ENCODE results near the gene SOWAHD.
"Not testable (repeated sequence)": the region's sequence is repeated elsewhere in the genome, so short reads cannot be mapped to it uniquely, and the experiment has no call there.

The SOWAHD gene, protein sequence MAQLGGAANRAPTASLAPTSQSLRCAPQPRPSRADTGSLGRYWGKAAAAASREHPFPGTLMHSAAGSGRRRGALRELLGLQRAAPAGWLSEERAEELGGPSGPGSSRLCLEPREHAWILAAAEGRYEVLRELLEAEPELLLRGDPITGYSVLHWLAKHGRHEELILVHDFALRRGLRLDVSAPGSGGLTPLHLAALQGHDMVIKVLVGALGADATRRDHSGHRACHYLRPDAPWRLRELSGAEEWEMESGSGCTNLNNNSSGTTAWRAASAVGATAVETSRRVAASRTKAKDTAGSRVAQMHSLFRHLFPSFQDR

DNA sequence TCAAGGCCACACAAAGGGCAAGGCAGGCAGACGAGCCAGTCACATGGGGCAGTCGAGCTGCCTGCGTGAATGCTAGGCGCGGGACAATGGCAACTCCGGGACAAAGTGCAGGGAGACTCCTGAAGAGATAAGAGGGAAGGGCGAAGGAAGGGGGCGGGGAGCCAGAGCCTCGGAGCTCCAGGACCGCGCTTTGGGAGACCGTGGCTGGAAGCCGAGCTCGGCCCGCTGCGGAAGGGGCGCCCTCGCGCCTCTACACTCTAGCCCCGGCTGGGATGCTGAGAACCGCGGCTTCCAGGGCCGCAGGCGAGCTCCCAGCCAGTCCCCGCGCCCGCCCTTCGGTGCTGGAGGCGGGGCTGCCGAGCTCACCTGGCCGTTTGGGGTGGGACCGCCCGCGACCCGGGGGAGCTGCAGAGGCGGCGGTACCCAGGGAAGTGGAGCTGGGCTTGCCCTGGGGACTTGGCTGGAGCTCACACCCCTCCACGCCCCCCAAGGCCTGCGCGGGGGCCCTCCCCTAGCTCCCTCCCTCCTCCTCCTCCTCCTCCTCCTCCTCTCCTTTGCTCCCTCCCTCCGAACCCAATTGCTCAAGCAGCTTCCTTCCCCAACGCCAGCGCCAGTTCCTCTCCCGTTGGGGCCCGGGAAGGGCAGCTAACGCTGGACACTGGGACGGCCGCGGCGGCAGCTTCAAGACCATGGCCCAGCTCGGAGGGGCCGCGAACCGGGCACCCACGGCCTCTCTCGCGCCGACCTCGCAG lies at the start of gene SOWAHD:
Gene SOWAHD, plus strand, starts transcription at position 610 of the 752 bp plus-strand sequence. Its CDS starts 80 bp downstream, at position 690.
- no peak for DNase-seq

DNA sequence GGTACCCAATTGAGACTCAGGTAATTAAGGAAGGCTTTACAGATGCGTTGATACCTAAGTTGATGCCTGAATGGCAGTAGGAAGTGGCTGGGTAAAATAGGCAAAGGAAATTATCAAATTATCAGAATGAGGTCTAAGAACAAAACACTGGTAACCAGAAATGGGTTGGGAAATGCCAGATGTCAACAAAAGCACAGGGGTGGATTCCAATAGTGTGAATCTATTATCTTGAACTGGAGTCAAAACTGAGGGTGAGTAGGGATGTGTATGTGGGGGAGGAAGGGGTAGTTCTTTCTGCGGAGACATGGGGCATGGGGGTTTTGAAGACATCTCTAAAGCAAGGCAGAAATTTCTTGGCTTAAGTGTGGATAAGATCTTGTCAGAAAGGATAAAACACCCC lies 49.5 kb upstream of the SOWAHD start:
- DNase-seq, result no peak

DNA sequence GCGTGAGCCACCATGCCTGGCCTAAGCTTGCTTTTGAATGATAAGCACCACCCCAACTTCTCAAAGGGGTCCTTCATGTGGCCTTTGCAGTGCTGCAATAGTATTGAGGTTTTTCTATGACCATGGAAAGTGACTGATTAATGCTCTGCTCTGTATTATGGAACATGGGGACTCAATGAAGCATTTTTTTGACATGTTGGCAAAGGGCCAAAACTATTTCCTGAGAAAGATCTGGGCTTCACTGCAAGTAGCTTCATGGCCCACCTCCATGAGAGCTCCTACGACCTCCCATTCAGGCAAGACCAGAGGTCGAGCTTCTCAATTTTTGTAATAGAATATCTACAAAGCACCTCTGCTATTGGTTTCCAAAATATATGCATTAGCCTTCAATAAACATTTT lies 48.8 kb upstream of the SOWAHD start:
- no peak for DNase-seq

DNA sequence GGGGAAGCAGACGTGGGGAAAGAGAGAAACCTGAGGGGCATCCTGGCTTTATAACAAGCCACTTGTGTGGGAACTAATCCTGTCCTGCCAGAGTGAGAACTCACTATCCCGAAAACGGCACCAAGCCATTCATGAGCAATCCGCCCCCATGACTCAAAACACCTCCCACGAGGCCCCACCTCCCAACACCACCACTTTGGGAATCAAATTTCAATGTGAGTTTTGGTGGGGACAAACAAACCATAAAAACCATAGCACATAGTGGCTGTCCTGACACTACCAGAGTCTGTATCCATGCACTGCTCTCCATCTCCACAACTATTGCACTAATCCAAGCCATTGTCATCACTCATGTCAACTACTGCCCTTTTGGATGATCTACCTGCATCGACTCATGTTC lies 36.9 kb upstream of the SOWAHD start:
- DNase-seq, result no peak

DNA sequence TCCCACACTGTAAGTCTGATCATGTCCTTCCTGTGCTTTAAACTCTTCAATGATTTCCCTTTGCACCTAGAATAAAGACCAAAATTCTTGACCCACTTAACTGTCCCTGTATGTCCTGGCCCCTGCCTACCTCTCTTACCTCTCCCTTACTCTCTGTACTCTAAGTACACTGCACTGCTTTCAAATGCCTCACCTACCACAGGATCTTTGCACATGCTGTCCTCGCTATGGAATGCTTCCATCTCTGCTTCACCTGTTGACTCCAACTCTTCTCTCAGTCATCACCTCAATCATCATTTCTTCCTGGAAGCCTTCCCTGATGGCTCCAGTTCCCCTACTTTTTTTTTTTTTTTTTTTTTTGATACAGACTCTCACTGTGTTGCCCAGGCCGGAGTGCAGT lies 36.5 kb upstream of the SOWAHD start:
- no peak for DNase-seq

DNA sequence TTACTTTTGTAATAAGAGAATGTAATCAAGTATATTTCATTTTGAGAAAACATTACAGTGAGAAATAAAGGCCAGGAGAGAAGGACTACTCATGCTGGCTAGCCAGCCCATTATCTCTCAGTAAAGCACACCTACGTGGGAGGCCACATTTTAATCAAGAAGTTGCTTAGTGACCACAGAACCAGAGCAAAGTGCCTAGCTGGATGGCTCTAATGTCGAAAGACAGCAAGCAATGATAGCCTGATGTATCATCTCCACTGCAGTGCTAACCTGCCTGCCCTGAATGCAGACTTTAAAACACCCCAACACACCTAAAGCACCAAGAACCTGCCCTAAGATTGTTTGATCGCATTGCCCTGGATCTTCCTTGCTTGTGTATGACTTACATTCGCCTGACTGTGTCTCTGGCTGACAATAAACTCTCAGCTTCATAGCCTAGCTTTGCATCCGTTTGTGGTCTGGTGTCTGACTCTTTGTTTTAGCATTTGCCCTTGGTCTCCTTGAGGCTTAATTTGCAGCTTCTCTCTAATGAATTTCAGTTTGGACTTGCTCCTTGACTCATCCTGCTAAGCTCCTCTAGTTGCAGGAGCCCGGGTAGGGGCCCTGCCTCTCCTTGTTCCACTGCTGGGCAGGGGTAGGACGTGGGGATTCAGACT lies 31.4 kb upstream of the SOWAHD start:
- no peak for DNase-seq

DNA sequence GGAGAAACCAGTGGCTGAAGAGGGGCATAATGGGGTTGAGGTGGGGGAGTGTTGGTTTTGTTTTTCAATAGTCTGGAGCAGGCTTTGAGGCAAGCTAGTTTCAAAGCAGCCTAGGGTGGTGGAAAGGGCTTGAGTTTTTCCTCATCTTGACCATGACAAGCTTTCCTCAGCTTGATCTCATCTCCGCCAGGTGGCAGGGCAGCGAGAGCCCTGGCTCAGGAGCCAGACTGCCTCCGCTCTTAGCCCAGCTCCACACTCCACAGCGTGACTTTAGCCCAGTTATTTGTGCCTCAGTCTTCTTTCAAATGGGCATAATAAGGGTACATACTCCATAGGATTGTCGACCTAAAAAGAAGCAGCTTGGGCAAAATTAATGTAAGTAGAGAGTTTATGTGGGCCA lies 29.9 kb upstream of the SOWAHD start:
- DNase-seq, result no peak

DNA sequence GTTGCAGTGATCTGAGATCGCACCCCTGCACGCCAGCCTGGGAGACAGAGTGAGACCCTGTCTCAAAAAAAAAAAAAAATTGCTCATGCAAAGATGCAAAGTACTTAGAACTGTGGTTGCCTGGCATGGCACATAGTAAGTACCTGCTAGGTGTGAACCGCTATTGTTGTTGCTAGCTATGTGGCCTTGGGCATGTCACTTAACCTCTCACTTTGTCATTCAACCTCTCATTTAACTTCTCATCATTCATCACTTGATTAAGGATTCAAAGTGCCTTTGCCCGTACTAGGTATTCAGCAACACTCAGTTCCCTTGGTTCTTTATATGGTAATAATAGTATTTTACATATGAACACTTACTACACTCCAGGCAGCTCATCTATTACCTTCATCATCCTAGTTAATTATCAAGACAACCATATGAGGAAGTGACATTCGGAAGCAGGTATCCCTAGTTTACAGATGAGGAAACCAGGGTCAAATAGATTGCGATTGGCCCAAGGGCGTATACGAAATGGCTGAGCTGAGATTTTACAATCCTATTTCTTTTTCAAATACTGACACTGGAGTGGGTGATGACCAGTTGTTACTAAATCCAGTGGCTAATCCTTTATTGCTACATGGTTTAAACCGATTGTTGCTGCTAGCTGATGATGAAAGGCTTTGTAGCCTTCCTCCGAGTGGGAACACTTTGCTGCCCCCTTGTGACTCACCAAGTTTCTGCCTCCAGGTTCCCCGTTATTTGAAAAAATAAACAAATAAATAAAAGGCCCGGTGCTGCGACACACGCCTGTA lies 28.8 kb upstream of the SOWAHD start:
- peak; percentile 31 for DNase-seq

DNA sequence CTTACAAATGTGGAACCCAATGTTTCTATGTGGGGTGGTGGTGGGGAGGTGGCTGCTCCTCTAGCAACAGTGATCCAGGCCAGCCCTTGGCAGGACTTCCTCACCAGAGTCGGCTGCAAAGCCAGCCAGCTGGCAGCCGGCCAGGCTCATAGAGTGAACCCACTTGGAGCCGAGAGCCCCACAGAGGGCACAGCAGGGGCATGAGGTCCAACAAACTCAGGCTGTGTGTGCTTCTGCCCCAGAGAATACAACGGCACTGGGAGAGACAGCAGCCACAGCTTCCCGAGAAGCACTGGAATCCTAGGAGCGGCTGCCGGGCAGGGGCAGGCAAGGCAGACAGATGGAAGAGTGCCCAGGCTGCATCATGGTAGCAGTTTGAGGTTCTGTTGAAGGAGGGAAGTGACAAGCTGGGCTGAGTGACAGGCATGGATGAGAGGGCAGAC lies 23.5 kb upstream of the SOWAHD start:
- DNase-seq, result peak; percentile 37

DNA sequence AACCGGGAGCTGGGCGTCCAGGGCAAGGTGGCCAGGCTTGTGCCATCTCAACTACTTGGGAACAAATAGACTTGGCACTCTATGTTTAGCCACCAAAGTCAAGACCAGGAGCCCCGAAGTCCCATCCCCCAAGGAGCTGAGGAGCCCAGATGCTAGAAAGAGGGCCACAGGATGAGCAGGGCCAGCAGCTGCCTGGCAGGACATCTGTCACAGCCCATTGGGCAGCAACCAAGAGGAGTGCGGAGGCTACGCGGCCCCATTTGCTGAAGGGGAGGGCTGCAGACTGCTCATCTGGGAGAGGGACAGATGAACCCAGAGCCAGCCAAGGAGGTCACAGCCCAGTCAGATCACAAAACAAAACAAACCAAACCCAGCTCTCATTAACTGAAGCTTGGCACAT lies 22.9 kb upstream of the SOWAHD start:
- DNase-seq, result no peak

DNA sequence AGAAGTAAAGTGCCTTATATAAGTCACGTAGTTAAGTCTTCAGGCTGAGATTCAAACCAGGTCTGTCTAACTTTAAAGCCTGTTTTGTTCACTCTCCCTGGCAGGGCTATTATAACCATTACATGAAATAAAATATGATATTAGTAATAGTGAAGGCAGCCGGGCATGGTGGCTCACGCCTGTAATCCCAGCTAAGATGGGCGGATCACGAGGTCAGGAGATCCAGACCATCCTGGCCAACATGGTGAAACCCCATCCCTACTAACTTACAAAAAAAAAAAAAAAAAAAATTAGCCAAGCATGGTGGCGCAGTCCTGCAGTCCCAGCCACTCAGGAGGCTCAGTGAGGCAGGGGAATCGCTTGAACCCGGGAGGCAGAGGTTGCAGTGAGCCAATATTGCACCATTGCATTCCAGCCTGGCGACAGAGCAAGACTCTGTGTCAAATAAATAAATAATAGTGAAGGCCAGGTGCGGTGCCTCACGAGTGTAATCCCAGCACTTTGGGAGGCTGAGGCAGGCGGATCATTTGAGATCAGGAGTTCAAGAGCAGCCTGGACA lies 22.1 kb upstream of the SOWAHD start:
- no peak for DNase-seq

DNA sequence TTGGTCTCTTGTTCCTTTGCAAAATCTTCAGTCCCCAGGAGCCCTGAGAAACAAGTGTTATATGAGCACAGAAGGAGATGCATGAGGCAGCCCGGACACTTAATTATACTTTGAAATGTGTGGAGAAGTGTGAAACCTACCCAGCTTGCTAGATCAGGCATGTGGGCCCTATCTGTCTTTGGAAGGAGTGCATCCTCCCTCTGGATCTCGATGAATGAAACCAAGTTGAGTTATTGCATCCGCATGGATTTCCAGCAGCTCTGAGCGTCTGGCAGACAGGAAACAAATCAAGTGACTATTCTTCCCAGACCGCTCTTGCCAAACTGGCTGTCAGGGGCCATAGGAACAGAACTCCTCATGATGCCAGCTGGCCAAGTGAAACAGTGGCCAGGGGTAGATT lies 19.6 kb upstream of the SOWAHD start:
- no peak for DNase-seq

DNA sequence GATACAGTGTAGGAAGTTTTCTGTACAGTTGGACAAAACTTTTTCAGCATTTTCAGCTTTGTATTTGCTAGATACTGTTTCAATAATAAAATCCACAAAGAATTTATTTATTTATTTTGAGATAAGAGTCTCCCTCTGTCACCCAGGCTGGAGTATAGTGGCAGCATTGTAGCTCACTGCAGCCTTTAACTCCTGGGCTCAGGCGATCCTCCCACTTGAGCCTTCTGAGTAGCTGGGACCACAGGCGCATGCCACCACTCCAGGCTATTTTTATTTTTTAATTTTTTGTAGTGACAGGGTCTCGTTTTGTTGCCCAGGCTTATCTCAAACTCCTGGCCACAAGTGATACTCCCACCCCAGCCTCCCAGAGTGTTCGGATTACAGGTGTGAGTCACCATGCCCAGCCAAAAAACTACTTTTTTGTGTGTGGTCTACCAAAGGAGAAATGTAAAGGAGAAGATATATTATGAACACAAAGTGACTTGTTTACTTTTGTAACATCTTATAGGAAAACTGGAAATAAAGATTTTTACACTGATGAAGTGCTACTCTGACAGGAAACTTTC lies 13.0 kb upstream of the SOWAHD start:
- no peak for DNase-seq

DNA sequence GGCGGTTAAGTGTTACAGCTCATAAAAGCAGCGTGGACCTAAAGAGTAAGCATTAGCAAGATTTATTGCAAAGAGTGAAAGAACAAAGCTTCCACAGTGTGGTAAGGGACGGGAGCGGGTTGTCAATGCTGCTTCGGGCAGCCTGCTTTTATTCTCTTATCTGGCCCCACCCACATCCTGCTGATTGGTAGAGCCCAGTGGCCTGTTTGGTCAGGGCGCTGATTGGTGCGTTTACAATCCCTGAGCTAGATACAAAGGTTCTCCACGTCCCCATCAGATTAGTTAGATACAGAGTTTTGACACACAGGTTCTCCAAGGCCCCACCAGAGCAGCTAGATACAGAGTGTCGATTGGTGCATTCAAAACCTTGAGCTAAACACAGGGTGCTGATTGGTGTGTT lies 8.3 kb upstream of the SOWAHD start:
- not testable (repeated sequence) for DNase-seq

DNA sequence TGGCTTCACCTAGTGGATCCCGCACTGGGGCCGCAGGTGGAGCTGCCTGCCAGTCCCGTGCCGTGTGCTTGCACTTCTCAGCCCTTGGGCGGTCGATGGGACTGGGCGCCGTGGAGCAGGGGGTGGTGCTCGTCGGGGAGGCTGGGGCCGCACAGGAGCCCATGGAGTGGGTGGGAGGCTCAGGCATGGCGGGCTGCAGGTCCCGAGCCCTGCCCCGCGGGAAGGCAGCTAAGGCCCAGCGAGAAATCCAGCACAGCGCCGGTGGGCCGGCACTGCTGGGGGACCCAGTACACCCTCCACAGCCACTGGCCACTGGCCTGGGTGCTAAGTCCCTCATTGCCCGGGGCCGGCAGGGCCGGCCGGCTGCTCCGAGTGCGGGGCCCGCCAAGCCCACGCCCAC lies 7.6 kb upstream of the SOWAHD start:
- not testable (repeated sequence) for DNase-seq

DNA sequence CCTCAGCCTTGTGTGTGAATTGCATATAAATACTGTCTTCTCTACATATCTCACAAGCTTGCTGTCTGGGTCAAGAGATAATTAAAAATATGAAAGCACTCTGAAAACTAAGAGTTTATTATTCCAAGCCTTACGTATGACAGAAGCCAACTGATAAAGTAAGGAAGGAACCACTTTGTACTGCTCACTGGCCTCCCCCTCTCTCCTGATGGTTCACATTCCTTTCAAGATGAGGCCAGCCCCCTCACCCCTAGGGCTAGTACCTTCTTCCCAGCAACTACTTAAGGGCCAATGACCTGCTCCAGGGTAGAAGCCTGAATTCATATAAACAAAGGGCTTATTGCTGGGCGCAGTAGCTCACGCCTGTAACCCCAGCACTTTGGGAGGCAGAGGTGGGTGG lies 5.4 kb upstream of the SOWAHD start:
- DNase-seq, result no peak

DNA sequence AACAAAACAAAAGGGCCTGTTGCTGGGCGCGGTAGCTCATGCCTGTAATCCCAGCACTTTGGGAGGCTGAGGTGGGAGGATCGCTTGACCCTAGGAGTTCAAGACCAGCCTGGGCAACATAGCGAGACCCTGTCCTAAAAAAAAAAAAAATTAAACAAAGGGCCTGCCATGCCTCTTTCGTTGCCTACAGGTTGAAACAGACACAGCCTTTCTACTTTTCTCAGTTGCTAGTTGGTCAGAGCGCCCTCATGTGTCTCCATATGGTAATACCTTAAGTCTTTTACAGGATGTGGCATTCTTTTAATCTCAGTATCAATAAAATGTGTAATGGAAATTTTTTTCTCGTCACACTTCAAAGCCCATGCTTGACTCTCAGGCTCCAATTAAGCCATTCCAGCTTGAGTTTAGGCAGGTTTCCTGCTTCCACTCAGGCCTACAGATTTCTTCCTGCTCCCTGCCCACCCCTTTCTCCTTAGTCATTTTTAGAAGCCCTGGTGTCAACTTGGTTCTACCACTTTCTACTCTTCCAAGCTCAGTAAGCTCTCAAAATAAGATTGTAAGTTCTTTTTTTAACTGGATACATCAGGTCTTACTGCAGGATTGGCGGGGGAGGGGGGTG lies 4.6 kb upstream of the SOWAHD start:
- DNase-seq, result peak; percentile 17

DNA sequence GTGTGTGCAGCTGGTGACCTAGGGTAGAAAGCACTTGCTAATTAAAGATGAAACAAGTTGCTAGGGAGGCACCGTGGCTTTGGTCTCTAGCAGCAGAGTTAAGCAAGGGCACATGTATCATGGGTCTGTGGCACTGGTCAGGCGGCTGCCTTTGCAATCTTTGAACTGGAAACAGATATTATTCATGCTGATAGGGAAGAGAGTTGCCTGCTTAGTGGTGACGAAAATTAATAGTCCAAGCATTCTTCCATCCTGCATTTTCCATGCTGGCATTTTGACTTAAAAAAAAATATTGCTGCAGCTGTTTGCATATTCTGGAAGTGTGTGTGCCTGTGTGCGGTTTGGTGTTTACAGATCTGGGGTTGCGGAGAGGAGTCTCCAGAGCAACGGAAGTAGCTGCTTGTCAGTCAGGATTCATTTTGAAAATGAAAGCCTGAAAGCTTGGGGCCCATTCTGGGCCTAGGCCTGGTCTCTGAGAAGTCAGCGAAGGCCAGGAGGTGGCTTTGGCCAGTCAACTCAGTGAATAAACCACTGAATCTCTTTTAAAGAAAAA lies 2.3 kb upstream of the SOWAHD start:
- no peak for DNase-seq

DNA sequence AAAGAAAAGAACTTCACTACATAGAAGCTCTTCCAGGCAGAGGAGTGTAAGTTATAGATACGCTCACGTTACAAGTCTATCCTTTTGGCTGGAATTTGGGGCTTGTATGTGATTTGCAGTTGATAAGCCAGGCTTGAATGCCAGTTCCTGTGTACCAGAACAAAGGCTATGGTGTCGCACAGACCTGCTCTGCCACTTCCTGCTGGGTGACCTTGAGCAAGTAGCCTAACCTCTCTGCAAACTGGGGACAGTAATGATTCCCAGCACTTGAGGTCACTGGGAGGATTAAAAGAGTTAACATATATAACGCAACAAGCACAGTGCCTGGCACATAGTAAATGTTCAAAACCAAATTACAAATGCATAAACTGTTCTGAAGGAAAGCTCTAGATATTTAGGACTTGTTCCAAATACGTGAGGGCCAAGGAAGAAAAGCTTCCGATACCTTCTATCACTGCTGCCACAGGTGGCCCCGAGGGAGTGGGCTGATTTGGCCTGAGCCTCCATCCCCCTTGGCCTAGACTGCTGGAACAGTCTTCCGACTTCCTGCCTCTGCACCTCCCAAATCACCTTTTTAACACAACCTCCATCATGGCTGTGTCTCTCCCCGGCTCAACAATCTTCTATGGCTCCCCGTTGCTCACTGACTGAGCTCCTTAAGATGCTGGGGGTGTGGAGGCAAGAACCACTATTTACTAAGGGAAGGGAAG lies 1.3 kb upstream of the SOWAHD start:
- DNase-seq, result no peak

DNA sequence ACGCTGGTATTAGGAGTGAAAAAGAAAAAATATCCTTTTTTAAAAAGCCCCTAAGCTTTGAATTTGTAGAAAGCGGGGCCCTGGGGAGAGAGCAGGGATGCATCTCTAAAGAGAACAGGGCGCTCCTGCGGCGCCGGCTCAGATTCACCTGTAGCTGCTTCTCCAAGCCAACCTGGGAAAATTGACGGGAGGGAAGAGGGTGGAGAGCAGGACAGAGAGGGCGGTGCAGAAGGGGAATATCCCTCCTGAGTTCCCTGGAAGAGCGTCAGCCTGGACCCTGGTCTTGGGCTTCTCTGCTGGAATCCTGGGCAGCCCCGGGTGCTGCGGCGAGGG lies 776 bp upstream of the SOWAHD start:
- DNase-seq, result no peak

DNA sequence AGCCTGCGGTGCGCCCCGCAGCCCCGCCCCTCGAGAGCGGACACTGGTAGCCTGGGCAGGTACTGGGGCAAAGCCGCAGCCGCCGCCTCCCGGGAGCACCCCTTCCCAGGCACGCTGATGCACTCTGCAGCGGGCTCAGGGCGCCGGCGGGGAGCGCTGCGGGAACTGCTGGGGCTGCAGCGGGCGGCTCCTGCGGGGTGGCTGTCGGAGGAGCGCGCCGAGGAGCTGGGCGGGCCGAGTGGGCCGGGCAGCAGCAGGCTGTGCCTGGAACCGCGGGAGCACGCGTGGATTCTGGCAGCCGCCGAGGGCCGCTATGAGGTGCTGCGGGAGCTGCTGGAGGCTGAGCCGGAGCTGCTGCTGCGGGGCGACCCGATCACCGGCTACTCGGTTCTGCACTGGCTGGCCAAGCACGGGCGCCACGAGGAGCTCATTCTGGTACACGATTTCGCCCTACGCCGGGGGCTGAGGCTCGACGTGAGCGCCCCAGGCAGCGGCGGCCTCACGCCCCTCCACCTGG lies 401 bp downstream of the SOWAHD start:
- DNase-seq, result no peak
